Forelimb muscle (tissue), 1 donor: ENCODE measurements around the gene SPRTN. TPM values are rescaled to one million over a fixed set of nuclear protein-coding genes. Genes with fewer than 3 reads are reported as not detected.
A peak's percentile ranks its signal among the peaks of the same experiment; 100 is the strongest.
"Not testable (repeated sequence)": the region's sequence is repeated elsewhere in the genome, so short reads cannot be mapped to it uniquely, and the experiment has no call there.

Experiments
- DNase-seq: peaks from one replicate; pipeline ENCODE4 v3.0.0-alpha.2; 2013; ENCODE audit warnings: low read depth
- polyA plus RNA-seq: library from polyadenylated mRNA; unstranded; fragments of 120-200 nt; gene quantifications from one replicate; pipeline ENCODE4 v1.2.1, GENCODE V29; 2013; ENCODE audit not compliant: insufficient read length

SPRTN gene
- polyA plus RNA-seq, 1 donor = 6.3 TPM

- no peak for DNase-seq
These were observed 2.2 kb upstream of the SPRTN start for GRCh38 chr1:231335663-231336602.

GRCh38 chr1:231337043-231337471 lies 1.0 kb upstream of the SPRTN start:
- DNase-seq = no peak

- DNase-seq = peak; percentile 98
These were observed 422 bp upstream of the SPRTN start, which contains the start of gene EXOC8 for GRCh38 chr1:231337472-231338269. Gene EXOC8 (minus strand): TSS chr1:231337852. CDS start chr1:231337745, 107 bp downstream.

GRCh38 chr1:231340328-231341013 lies 2.4 kb downstream of the SPRTN start:
- DNase-seq = no peak

GRCh38 chr1:231347961-231348360 lies 9.9 kb downstream of the SPRTN start:
- DNase-seq = no peak

GRCh38 chr1:231348442-231348841 lies 10.3 kb downstream of the SPRTN start:
- DNase-seq = no peak

GRCh38 chr1:231348856-231349255 lies 10.8 kb downstream of the SPRTN start:
- DNase-seq = not testable (repeated sequence)

GRCh38 chr1:231351816-231352215 lies 13.7 kb downstream of the SPRTN start:
- no peak for DNase-seq

- DNase-seq = no peak
These were observed 15.0 kb downstream of the SPRTN start for GRCh38 chr1:231353086-231353485.

GRCh38 chr1:231354330-231355020 lies 16.4 kb downstream of the SPRTN start:
- no peak for DNase-seq

- DNase-seq = no peak
These were observed 17.1 kb downstream of the SPRTN start for GRCh38 chr1:231355171-231355570.

GRCh38 chr1:231357187-231357772 lies 19.2 kb downstream of the SPRTN start:
- DNase-seq = no peak

GRCh38 chr1:231357831-231358354 lies 19.8 kb downstream of the SPRTN start:
- DNase-seq = no peak

- no peak for DNase-seq
These were observed 21.0 kb downstream of the SPRTN start for GRCh38 chr1:231359113-231359512.

- no peak for DNase-seq
These were observed 24.2 kb downstream of the SPRTN start for GRCh38 chr1:231362325-231362724.

- no peak for DNase-seq
These were observed 25.5 kb downstream of the SPRTN start for GRCh38 chr1:231363624-231364023.

- DNase-seq = no peak
These were observed 26.1 kb downstream of the SPRTN start for GRCh38 chr1:231364192-231364591.

- DNase-seq = no peak
These were observed 31.2 kb downstream of the SPRTN start for GRCh38 chr1:231369282-231369681.

GRCh38 chr1:231372501-231372900 lies 34.4 kb downstream of the SPRTN start:
- DNase-seq = no peak

- no peak for DNase-seq
These were observed 36.3 kb downstream of the SPRTN start for GRCh38 chr1:231374394-231374793.

- DNase-seq = no peak
These were observed 38.0 kb downstream of the SPRTN start for GRCh38 chr1:231376101-231376500.
